ENCODE measurements around the gene SPG7. TPM values are rescaled to one million over a fixed set of nuclear protein-coding genes. Genes with fewer than 3 reads are reported as not detected.

Gene SPG7
- total RNA-seq, 1 experiment from 2014 or later: 160 TPM

- Histone ChIP-seq H3F3A (ENCODE audit: insufficient read depth, low read depth) (peaks cover 41% of the 10 kb centered on the region; the same call in 1 of the 2 replicates), H4K20me1 (ENCODE audit: insufficient read depth) (peaks cover 91% of the 10 kb centered on the region), H3K27ac (no peak overlapping the region), H3K36me3 (ENCODE audit: low read depth) (peaks cover 9% of the 10 kb centered on the region; the same call in 1 of the 2 replicates), H3K9me2 (ENCODE audit: insufficient read depth) (no peaks in the 10 kb centered on the region), H3K79me2 (ENCODE audit: low read depth) (peaks cover 93% of the 10 kb centered on the region), H3K9me3 (ENCODE audit: insufficient read depth, low read depth) (no peaks in the 10 kb centered on the region), H3K4me2 (no peak overlapping the region), H3K4me3 (no peak overlapping the region), H3K4me1 (replicated peaks; ENCODE audit: insufficient read depth) (peaks cover 12% of the 10 kb centered on the region), H3K27me3 (ENCODE audit: insufficient read depth, low read depth) (no peaks in the 10 kb centered on the region), H2AFZ (no peak overlapping the region)
- no TSS peak for BruUV-seq (replicated peaks)
- CTCF ChIA-PET: no interaction called here
- DNase-seq: no peak
- TF ChIP-seq EZH2 (IDR thresholded peaks at IDR 0.05; ENCODE audit: low read depth) (no peak), CTCF (conservative IDR thresholded peaks at IDR 0.05) (no peak)
- intact Hi-C loops (cut with micrococcal nuclease; ENCODE audit: unreplicated experiment): no loop called here
- POLR2A ChIA-PET (ENCODE audit: unreplicated experiment): no interaction called here
These were observed 41.3 kb upstream of the SPG7 start for GRCh38 chr16:89466920-89467319.

GRCh38 chr16:89467382-89467781 is 40.8 kb upstream of the SPG7 start:
- H3K27me3 ChIP-seq (ENCODE audit: insufficient read depth, low read depth): no peaks in the 10 kb centered on the region
- no peak overlapping the region for H3K4me3 ChIP-seq
- H3K9me3 ChIP-seq (ENCODE audit: insufficient read depth, low read depth): no peaks in the 10 kb centered on the region
- DNase-seq: no peak
- H3K4me2 ChIP-seq: no peak overlapping the region
- H4K20me1 ChIP-seq (ENCODE audit: insufficient read depth): peaks cover 93% of the 10 kb centered on the region
- CTCF ChIA-PET: no interaction called here
- intact Hi-C loops (cut with micrococcal nuclease; ENCODE audit: unreplicated experiment): no loop called here
- no peak overlapping the region for H3K27ac ChIP-seq
- H3K9me2 ChIP-seq (ENCODE audit: insufficient read depth): no peaks in the 10 kb centered on the region
- peaks cover 12% of the 10 kb centered on the region; the same call in 1 of the 2 replicates for H3K36me3 ChIP-seq (ENCODE audit: low read depth)
- peaks cover 96% of the 10 kb centered on the region for H3K79me2 ChIP-seq (ENCODE audit: low read depth)
- POLR2A ChIA-PET (ENCODE audit: unreplicated experiment): no interaction called here
- peaks cover 45% of the 10 kb centered on the region; the same call in 1 of the 2 replicates for H3F3A ChIP-seq (ENCODE audit: insufficient read depth, low read depth)
- no TSS peak for BruUV-seq (replicated peaks)
- no peak overlapping the region for H2AFZ ChIP-seq
- peaks cover 17% of the 10 kb centered on the region for H3K4me1 ChIP-seq (replicated peaks; ENCODE audit: insufficient read depth)
- TF ChIP-seq CTCF (conservative IDR thresholded peaks at IDR 0.05) (no peak), EZH2 (IDR thresholded peaks at IDR 0.05; ENCODE audit: low read depth) (no peak)

DNA sequence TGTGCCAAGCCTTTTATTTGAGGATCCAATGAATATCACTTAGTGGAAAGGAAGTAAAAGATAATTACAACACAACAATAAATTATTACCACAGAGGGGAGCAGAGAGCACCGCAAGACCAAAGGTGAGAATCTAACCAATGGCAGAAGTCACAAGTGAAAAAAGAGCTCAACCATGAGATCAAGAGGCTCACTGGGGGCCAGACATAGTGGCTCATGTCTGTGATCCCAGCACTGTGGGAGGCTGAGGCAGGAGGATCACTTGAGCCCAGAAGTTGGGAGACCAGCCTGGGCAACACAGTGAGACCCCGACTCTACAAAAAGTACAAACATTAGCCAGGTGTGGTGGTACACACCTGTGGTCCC is 35.5 kb upstream of the SPG7 start:
- Histone ChIP-seq H3K79me2 (ENCODE audit: low read depth) (peaks cover 100% of the 10 kb centered on the region), H3K4me1 (replicated peaks; ENCODE audit: insufficient read depth) (peaks cover 70% of the 10 kb centered on the region), H3K36me3 (ENCODE audit: low read depth) (peaks cover 12% of the 10 kb centered on the region; the same call in 1 of the 2 replicates), H3K4me3 (no peak overlapping the region), H2AFZ (no peak overlapping the region), H3K9me3 (ENCODE audit: insufficient read depth, low read depth) (no peaks in the 10 kb centered on the region), H3K4me2 (no peak overlapping the region), H3K27me3 (ENCODE audit: insufficient read depth, low read depth) (no peaks in the 10 kb centered on the region), H3F3A (ENCODE audit: insufficient read depth, low read depth) (peaks cover 77% of the 10 kb centered on the region), H4K20me1 (ENCODE audit: insufficient read depth) (peaks cover 100% of the 10 kb centered on the region), H3K27ac (no peak overlapping the region; the same call in 1 of the 2 replicates), H3K9me2 (ENCODE audit: insufficient read depth) (no peaks in the 10 kb centered on the region)
- CTCF ChIA-PET: no interaction called here
- POLR2A ChIA-PET (ENCODE audit: unreplicated experiment): interaction anchor here (0.5 kb wide), 1 partner anchor 401 kb away, joined by 6 read pairs; no protein-coding TSS in a partner anchor
- no peak for DNase-seq
- no peak for TF ChIP-seq EZH2 (IDR thresholded peaks at IDR 0.05; ENCODE audit: low read depth)
- TF ChIP-seq CTCF (conservative IDR thresholded peaks at IDR 0.05): no peak
- no TSS peak for BruUV-seq (replicated peaks)
- intact Hi-C loops (cut with micrococcal nuclease; ENCODE audit: unreplicated experiment): no loop called here

Measured in PC-9 (cell line).